ENCODE data around the gene GLIS2.

The GLIS2 gene

DNA sequence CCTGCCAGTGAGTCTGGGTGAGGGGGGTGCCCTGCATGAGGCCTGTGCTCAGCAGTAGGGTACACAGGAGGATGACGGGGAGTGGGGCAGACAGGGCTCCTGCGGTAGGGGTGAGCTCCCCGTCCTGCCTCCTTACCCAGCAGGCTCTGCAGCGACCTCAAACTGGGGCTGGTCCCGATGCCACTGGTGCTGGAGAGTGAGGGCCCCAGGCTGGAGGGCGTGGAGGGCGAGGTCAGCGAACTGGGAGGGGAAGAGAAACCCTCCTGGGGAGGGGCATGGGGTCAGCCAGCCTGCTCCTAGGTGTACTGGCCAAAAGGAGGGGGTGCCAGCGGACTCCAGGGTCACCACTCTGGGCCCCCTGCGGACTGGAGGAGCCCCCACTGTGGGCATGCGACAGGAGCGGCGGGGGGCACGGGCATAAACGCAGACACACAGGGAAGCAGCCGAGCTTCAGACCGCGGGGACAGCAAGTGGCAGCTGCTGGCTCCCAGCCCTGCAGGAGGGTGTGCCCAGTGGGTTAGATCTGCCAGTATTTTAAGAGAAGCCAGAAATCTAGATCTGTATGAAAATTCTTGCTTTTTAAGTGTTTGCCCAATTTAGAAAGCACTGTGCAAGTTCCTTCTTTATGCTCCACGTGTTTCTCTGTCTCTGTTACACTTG is 46.7 kb downstream of the GLIS2 start:
- H3K4me3 ChIP-seq (ENCODE audit: low read depth, low read length) = no peak overlapping the region
- no peak for DNase-seq (ENCODE audit: low read depth)

DNA sequence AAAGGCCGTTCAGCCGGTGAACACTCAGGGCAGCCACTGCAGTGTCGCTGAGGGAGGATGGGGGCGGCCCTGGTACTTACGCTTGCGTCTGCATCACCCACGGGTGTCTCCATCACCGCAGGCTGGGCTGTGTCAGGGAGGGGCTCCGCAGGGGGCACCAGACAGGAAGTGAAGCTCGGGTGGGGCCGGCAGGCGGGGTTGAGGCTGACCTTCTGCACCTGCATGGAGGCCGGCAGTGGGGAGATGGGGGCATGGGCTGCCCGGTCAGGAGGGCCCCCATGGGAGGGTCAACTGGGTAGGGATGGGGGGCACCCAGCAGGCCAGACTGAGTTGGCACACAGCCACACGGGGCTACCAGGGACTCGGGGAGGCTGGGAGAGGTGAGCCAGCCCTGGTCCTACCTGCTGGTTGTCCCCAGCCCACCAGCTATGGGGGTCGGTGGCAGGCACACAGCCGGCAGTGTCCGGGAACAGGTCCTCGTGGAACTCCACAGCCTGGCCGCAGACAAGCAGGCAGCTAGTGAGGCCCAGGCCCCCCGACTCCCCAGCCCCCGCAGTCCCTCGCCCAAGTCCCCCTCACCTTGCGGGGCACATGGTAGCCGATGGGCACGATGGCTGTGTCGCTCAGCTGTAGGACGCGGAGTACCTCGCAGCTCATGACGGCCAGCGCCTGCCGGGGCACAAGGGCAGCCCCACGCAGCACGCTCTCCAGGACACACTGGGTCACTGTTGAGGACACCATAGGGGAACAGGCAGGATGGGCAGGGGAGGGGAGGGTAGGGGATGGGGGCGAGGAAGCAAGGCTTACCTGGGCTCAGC is 48.5 kb downstream of the GLIS2 start:
- no peak overlapping the region for H3K4me3 ChIP-seq (ENCODE audit: low read depth, low read length)
- DNase-seq (ENCODE audit: low read depth) = no peak

DNA sequence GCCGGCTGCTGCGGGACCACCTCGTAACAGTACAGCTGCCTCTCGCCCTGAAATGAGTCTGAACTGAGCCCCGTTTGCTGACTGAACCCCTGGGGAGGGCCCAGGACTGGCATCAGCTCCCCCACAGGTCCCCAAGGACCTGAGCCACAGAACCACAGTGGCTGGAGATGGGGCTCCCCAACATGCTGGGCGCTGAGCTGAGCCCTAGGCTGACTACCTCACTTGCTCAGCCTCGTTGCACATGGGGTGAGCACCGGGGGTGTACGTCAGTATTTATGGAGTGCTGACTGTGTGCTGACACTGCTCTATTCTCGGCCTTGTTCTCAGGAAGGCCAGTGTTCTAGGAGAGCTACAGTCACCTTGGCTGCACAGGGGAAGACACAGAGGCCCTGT is 49.1 kb downstream of the GLIS2 start:
- no peak overlapping the region for H3K4me3 ChIP-seq (ENCODE audit: low read depth, low read length)
- no peak for DNase-seq (ENCODE audit: low read depth)

DNA sequence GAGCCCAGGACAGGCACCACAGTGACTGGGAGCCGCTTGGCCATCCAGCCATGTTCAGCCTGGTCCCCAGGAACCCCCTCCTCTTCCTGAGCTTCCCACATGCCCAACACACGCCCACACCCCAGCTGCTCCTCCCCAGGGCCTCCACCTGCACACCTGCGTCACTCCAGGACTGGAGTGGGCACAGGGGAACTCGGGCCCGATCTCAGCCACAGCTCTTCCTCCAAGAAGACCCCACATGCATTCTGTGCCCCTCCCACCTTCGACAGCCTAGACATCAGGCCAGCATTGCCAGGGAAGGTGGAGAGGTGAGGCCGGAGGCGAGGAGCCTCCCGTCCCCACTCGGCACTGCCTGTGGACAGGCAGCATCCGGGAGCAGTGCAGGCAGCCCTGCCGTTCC is 49.7 kb downstream of the GLIS2 start:
- no peak overlapping the region for H3K4me3 ChIP-seq (ENCODE audit: low read depth, low read length)
- DNase-seq (ENCODE audit: low read depth) = no peak

DNA sequence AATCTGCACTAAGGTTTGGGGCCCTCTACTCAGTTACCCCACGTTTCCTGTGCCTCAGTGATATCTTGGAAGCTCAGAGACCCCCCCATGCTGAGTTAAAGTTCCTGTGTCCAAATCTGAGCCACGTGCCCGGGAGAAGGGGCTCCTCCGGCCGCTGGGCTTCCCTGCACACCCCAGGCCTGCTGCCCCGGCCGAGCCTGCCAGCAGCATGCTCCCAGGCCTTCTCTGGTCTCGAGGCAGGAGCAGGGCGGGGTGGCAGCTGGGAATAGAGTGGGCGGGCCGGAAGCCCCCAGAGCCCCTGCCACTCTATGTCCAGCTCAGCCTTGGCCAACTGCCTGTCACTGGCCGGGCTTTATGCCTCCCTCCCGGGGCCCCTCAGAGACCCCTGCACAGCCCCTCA is 50.1 kb downstream of the GLIS2 start:
- DNase-seq (ENCODE audit: low read depth) = no peak
- no peak overlapping the region for H3K4me3 ChIP-seq (ENCODE audit: low read depth, low read length)

DNA sequence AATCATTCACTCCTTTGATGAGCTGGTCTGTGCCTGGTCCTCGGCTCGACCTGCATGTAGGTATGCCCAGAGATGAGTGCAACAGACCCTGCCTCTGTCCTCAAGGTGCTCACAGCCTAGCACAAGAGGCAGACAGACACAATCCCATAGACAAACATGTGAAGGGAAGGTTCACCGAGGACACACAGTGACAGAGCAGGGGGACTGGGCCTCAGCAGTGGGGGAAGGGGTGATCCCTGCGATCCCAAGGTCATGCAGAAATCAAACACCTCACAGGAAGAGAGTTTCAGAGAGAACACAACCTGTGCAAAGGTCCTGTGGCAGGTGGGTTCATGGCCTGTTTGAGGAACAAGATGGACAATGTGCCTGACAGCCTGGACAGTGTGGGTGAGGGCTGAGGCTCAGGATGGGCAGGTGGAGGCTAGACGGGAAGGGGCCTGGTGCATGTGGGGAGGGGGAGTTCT is 51.6 kb downstream of the GLIS2 start:
- no peak for DNase-seq (ENCODE audit: low read depth)
- H3K4me3 ChIP-seq (ENCODE audit: low read depth, low read length) = no peak overlapping the region

DNA sequence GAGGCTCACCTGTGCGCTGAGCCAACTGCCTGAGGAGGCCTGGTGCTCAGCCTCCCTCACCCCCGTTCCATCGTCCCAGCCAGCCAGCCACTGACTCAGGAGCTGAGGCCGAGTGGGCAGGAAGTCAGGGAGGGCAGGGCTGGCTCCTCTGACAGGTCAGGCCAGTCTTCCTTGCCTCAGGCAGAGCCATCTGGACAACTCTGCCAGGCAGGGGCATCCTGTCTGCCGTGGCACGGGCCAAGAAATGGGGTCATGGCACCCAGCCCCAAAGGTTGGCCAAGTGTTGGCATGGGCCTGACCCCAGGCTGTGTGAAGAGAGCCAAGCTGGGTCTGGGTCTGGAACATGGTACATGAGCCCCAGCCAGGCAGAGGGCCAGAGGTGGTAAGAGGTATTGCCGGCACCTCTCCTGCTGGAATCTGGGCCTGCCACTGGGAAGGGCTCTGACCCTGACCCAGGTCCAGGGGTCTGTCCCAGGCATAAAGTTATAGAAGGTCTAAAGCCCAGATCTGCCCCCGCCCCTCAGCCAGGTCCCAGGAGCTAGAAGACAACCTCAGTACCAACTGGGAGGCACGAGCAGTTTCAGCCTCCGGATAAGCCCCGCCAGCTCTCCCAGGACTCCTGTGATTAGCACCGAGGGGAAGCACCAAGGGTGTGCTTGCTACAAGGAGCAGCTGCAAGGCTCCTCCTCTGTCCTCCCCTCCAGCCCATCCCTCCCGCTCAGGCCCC is 53.3 kb downstream of the GLIS2 start:
- no peak for DNase-seq (ENCODE audit: low read depth)
- H3K4me3 ChIP-seq (ENCODE audit: low read depth, low read length) = no peak overlapping the region

DNA sequence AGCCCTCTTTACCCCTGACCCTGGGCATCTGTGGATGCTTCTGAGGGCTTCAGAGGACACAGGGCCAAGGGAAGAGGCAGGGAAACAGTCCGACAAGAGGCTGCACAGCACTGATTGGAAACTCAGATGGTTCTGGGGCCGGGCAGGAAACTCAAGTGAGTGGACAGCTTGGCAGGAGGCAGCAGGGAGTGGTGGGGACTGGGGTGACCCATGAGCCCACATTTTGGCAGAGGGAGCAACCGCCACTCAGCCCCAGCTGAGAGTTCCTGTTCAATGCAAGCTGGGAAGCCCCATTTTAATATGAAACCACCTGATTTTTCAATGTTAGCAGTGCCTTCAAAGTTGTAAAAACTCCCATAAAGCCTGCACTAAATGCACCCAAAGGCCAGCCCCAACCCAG is 54.3 kb downstream of the GLIS2 start:
- no peak for DNase-seq (ENCODE audit: low read depth)
- no peak overlapping the region for H3K4me3 ChIP-seq (ENCODE audit: low read depth, low read length)

DNA sequence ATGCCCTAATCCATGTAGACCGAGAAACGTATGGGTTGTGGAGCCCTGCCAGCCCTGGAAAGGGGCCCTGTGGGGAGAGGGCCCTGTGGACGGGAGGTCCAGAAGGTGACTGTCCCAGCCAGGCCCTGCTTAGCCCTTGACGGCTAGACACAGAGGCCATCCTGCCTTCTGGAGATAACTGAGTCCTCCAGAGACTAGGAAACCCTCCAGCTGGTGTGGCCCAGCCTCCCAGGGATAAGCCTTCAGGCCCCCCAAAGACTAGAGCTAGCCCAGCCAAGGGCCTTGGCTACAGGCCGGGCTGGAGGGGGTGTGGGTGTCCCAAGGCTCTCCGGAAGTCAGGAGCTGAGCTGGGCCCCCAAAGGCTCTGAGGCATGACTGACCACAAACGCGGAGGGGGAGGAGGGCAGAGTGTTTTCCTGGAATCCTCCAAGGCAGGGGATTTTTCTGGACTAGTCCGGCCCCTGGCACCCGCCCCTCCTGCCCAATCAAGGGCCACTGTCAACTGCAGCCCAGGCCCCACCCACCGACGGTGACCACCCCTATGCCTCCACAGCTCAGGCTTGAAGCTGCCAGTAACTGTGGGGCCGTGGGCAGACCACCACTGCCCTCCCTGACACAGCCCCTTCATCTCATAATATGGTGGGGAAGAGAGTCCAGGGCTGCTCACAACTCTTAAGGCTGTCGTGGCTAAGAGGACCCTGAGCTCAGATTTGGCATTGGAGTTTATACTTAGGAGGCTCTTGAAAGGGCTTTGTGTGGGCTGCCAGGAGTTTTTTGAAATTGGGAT is 54.9 kb downstream of the GLIS2 start:
- DNase-seq (ENCODE audit: low read depth) = peak; percentile 43
- no peak overlapping the region for H3K4me3 ChIP-seq (ENCODE audit: low read depth, low read length)

DNA sequence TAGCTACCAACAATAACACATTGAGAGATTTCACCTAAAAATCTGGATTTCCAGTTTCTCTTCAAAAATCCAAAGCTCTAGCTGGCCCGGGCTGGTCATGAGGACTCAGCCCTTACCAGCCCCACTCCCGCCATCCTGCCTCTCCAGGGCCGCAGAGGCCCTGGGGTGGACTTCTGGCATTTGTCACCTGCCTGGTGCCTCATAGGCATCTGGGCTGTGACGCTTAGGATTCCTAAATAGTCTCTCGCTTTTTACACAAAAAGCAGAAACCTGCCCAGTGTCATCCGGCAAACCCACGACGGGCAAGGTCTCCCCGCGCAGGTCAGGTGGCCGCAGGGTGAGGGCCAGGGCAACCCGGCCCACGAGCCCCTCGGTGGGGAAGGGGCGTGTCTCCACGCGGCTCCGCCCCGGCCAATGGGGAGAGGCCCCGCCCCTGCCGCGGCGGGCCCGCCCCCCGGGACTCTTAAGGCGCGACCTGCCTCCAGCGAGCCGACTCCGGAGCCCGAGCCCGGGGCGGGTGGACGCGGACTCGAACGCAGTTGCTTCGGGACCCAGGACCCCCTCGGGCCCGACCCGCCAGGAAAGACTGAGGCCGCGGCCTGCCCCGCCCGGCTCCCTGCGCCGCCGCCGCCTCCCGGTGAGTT is 55.6 kb downstream of the GLIS2 start, which contains the start of gene VASN:
Gene VASN (plus strand): TSS at position 492 of the 644 bp plus-strand sequence. CDS start 9,030 bp downstream, outside the sequence.
- no peak for DNase-seq (ENCODE audit: low read depth)
- H3K4me3 ChIP-seq (ENCODE audit: low read depth, low read length) = peak within 1 kb of the TSS; percentile 79

DNA sequence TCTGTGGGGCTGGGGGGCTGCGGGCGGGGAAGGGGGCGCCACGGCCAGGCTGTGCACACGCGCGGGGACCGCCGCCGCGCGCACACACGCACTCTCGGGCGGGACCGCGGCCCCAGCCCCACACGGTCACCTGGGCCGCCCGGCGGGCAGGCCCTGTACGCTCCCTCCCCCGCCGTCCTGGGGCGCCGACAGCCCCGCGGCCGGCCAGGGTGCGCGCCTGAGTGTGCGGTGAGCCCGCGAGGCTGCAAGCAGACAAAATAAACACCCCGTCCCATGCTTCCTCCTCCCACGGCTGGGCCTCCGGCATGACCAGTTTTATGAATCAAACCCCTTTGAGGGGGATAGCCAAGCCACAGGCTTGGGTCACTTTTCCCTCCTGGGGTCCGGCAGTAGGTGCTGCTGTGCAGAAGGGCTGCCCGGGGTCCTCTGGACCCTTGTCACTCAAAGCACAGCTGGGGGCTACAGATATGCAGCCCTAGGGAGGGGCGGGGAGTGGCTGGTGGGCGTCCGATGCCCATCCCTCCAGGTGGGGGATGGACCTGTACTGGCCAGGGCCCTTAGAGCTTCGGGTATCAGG is 56.2 kb downstream of the GLIS2 start:
- no peak for DNase-seq (ENCODE audit: low read depth)
- H3K4me3 ChIP-seq (ENCODE audit: low read depth, low read length) = peak overlapping the region; percentile 79

DNA sequence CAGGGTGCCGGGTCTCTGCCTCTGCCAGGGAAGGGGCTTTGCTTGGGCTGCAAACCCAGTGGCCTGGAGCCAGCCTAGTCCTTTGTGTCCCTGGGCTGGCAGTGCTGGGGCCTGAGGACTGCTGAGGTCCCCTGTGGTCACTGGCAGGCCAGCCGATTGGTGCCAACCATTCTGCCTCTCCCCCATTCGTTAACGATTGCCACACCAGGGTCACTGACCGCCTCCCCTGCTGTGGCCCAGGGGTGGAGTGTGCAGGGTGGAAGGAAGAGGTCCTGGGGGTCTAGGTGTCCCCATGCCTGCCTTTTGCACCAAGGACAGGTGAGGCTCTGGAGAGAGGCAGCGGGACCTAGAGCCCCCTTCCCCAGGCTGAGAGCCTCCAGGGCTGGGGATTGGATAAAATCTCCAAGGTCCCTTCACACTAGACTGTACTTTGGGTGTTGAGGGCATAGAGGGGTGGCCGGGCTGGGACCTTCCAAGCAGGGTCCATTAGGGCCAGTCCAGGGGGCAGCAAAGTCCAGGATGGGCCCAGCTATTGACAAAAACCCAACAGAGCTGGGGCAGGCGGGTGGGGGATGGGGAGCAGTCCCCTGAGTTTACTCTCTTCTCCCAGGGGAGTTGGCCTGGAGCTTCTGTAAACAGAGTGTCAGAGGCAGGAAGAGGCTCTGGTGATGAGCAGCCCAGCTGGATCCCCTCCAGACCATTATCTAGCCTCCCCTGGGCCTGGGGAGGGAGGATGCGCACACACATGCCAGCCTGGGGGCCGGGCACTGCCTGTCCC is 56.9 kb downstream of the GLIS2 start:
- peak overlapping the region; percentile 79 for H3K4me3 ChIP-seq (ENCODE audit: low read depth, low read length)
- DNase-seq (ENCODE audit: low read depth) = no peak

DNA sequence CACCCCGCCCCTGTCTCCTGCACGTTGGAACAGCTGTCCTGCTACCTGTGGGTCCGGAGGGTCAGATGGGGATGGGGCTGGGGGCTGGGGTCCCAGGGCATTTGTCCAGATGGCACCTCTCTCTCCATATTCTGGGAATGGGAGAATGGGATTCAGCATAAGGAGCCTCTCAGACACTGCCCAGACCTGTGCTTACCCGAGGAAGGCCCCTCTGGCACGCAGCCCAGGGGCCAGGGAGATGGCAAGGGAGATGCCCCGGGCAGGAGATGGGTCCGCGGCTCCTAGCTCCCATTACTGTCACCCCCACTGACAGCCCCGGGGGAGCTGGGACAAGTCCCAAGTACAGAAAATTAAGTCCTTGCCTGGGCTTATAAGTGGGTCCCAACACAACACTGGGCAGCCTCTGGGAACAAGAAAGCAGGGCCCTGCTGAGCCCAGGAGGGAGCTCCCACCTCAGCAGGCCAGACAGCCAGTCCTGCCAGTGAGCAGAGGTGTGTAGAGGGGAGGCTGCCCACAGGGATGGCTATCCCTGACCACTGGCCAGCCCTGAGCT is 57.6 kb downstream of the GLIS2 start:
- no peak for DNase-seq (ENCODE audit: low read depth)
- H3K4me3 ChIP-seq (ENCODE audit: low read depth, low read length) = peak overlapping the region; percentile 79

DNA sequence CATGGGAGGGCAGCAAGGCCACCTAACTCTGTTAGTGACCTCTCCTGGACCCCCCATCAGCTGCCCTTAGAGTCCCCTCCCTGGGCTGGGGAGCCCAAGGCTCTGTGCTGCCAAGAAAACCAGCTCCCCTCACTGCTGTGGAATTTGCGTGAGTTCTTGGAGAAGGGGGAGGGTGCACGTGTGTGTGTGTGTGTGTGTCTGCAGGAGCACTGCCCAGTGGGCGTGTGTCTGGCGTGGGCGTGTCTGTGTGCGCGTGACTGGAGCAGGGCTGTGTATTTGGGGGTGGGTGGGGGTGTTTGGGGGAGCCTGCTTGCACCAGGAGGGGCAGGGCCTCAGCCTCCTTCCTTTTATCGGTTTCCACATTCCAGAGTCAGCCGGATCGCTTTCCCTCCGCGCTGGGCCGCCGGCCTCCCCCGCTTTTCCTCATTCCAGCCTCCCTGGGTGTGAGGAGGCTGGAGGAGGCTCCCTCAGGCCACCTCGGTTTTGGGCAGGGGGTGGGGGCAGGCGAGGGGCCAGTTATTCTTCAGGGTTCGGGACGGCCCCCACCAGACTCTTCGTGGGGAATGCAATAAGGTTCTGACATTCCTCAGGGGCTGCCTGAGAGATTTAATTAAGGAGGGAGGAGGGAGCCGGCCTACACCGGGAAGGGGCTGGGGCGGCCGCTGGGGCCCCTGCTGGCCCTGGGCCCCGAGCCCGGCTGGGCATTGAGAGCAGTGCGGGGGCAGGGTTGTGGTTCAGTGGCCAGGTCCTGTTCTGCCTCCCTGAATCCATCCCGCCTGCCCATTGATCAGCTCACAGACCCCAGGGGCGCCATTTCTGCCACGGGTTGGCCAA is 58.3 kb downstream of the GLIS2 start:
- H3K4me3 ChIP-seq (ENCODE audit: low read depth, low read length) = peak overlapping the region; percentile 79
- DNase-seq (ENCODE audit: low read depth) = peak; percentile 93

DNA sequence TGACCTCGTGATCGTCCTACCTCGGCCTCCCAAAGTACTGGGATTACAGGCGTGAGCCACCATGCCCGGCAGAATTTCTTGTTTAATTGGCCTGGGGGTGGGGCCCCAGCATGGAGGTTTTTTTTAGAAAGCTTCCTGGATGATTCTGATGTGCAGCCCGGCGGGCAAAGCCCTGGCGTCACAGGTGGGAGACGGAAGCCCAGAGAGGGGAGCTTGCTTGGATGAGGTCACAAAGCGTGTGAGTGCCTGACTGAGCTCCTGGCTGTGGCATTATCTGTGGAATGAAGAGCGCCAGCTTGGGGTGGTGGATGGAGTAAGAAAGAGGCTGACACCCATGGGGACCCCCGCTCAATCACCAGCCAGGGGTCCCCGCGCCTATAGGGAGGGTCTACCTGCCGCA is 59.9 kb downstream of the GLIS2 start:
- no peak overlapping the region for H3K4me3 ChIP-seq (ENCODE audit: low read depth, low read length)
- no peak for DNase-seq (ENCODE audit: low read depth)

DNA sequence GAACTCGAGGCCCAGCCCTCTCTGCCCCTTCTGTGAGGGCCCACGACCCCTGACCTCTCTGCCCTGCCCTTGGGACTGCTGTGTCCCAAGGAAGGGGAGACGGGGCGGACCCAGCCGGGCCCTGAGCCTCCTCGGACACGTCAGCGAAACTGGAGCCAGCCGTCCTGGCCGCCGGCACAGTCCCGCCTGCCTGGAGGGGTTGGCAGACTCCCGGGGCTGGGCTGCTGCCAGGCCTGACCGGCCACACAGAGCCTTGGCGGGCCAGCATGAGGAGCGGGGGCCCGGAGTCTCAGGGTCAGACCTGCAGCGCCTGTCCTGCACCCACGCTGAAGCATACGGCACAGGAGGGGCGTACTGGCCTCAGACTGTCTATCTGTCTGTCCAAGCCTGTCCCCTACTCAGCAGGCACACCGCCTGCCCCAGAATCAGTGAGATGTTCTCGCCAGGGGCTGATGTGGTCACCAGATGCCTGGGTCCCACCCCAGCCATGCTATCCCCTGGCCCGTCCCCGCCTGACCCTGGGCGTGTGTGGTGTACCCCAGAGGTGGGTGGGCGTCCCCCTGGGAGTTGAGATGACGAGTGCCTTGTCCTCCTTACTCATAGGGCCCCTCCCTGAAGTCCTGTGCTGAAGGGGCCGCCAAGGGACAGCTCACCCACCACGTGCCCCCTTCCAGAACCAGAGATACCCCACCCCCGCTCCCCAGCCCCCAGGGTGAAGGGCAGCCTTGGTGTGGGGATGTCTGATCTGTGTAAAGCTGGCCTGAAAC is 60.4 kb downstream of the GLIS2 start:
- no peak overlapping the region for H3K4me3 ChIP-seq (ENCODE audit: low read depth, low read length)
- peak; percentile 61 for DNase-seq (ENCODE audit: low read depth)

All from skeletal muscle cell (primary cell).